HG02763 (cell line): Measurements from ENCODE around the gene TYW1.
"Not testable (repeated sequence)": the region's sequence is repeated elsewhere in the genome, so short reads cannot be mapped to it uniquely, and the experiment has no call there.

Experiments used
- ATAC-seq: cut with Tn5 transposase; IDR thresholded peaks from one replicate; pipeline ENCODE4 v1.9.1; 2021; ENCODE audit warnings: mild to moderate bottlenecking, moderate library complexity; ENCODE audit not compliant: unreplicated experiment

The TYW1 gene

DNA sequence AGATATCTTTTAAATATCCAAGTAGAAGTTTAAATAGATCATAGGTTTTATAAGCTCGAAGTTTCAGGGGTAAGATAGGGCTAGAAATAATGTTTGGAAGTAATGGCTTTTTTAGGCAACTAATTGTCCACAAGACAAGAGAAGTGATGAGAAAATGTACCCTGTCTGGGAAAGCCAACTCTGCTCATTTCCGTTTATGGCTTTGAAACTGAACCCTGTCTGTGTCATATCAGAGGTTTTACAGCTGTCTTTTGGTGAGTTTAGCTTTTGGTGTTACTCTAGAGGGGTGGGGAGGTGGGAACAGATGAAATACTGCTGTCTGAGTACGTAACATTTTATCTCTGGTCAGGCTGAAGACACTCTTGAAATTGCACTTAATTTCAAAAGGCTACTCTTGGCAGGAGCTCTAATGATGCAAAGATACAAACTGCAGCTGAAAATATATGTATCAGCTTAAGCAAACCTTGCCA is 189.1 kb downstream of the TYW1 start:
- ATAC-seq = peak; percentile 82

DNA sequence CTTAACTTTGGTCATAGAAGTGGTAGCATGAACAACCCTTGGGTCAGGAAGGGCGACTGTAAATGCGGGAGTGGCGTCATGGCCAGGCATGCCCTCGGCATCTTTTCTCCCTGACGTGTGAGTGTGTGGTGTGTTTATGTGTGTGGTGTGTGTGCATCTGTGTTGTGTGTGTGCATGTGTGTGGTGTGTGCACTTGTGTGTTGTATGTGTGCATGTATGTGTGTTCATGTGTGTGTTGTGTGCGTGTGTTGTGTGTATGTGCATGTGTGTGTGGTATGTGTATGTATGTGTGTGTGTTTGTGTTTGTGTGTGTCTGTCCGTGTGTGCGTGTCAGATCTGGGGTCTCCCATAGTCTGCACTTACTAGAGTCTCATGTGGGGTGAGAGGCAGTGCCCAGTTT is 192.5 kb downstream of the TYW1 start:
- not testable (repeated sequence) for ATAC-seq

DNA sequence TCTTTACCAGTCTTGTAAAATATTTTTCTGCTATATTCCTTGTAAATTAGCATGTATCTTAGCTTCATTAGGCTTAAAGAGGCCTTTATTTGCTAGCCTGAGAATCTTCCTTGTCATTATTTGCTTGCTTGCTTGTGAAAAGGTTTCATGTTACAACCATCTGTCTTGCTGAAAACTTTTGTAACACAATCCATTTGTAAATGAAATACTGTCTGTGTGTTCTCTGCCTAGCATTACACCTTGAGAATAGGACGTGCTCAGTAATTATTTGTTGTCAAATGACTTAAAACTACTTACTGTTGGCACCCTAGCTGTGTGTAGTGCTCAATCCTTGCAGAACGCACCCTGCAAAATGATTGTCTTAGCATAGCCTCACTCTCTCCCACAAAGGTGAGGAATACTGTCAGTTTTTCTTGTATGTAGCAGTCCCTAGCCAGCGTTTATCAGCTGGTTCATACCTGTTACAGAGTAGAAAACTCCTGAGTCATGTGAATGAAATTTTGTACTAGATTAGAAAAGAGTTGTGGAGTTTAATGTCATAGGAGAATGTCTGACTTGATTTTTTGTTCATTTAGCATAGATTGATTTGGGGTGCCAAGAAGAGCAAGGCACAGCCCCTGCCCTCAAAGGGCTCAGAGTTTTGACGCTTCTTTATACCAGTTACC is 193.3 kb downstream of the TYW1 start:
- ATAC-seq = not testable (repeated sequence)

DNA sequence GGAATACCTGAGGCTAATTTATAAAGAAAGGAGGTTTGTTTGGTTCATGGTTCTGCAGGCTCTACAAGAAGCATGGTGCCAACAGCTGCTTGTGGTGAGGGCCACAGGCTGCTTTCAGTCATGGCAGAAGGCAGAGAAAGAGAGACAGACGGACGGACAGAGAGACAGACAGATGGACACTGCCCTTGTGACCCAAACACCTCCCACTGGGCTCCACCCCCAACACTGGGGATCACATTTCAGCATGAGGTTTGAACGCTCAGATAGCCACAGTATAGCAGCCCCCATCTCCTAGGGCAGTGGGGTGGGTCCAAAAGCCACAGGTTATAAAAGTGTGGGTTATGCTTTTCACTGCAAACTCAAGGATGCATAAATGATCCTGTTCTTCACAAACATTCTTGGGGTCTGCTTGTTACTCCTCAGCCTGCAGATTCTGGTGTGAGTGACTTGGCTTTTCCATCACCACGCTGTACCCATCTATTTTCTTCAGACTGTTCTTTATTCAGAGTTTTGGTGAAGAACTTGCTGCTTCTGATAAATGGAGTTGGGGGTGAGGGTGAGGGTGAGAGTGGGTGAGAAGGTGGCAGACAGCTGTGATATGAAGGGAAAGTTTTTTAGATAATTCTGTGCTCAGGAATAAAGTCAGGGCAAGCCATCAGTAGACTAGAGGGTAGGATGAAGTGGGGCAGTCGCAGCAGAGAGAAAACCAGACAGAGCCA is 194.5 kb downstream of the TYW1 start:
- ATAC-seq = not testable (repeated sequence)

DNA sequence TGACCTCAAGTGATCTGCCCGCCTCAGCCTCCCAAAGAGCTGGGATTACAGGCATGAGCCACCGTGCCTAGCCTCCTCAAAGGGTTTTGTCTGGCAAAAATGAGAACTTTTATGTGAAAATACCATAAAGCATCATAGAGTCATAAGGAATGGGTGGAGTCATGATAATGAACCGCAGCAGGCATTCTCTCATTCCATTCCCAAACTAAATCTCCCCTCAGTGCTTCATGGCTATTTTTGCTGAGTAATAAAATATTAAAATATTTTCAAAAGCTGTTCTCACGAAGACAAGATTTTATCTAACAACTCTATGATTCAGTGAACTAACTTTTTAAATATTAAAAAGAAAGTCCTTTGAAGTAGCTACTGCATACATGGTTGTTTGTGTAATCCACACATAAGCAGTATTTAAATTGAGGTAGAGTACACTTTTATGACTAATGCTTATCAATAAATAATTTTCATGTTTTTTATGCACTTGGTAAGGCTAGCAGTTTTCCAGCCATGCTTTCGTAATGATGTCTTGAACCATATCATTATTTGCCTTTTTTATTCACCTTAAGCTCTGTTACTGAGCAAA is 195.6 kb downstream of the TYW1 start:
- not testable (repeated sequence) for ATAC-seq

DNA sequence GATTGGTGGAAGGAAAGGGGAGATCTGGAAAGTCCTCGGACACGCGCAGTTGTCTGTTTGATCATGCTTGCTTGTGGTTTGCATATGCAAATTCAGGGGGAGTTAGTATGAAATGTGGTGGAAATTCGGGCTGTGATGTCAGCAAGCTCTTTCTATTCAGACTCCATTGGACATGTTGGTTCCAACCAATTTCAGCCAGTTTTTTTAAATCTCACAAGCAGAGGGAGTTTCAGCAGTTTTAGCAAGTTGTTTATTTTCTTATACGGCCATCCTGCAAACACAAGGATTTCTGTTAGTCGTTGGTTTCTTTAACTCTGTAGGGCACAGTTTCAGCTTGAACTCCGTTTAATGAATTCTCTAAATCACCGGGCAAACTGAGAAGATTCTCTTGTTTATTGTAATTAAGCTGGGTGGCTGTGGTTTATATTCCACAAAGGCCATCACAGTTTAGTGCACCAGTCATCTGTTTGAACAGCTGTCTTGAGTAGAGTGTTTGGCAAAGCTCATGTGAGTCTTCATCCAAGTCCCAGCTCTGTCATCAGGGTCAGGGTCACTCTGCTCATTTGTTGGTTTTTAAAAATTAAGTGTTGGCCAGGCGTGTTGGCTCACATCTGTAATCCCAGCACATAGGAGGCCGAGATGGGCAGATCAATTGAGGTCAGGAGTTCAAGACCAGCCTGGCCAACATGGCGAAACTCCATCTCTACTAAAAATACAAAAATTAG is 196.4 kb downstream of the TYW1 start:
- ATAC-seq = not testable (repeated sequence)

DNA sequence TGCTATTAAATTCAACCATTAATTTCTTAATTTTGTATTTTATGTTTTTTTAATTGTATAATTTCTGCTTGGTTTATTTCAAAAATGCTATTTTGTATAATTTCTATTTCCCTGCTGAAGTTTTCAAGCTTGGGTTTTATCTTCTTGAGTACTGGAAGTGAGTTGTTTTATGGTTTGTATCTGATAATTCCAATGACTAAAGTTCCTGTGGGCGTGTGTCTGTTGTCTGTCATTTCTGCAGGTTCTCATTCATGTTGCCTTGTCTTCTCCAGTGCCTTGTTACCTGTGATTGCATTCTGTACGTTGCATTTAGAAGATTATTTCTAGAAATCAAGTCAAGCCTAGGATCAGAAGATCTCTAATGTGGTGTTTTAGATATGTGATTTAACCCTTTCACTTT is 199.5 kb downstream of the TYW1 start:
- not testable (repeated sequence) for ATAC-seq

DNA sequence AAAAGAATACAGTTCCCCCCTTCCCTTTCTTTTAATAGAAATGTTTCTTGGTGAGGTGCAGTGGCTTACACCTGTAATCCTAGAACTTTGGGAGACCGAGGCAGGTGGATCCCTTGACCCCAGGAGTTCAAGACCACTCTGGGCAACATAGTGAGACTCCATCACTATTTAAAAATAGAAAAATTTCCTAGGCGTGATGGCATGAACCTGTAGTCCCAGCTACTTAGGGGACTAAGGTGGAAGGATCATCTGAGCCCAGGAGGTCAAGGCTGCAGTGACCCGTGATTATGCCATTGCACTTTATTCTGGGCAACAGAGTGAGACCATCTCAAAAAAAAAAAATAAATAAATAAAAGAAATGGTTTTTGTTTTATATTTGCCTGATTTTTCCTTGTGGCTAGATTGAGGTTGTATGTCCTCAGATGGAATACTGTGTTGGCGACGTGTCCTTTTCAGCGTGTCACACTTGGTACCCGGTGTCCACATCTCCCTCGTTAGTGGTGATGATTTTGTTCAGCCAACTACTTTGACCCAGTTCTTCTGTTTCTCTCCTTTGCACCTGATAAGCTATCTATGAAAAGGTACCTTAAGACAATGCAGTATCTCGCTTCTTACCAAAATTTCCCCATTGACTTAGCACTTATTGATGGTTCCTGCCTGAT is 202.4 kb downstream of the TYW1 start:
- not testable (repeated sequence) for ATAC-seq

DNA sequence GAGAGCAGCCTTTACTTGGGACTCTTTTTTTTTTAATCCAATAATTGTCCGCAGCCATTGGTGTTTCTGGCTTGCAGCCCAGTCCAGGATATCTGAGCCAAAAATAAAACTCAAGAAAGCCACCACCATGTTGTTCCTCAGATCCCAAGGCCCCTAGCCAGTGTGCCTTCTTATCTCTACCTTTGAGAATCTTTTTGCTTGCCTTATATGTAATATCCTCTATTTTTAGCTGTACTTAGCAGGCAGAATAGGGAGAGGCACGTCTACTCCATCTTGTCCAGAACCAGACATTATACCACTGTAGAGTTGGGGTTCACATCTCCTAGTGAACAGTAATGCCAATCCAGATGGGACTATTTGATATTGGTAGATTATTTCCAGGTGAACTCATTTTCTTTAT is 209.1 kb downstream of the TYW1 start:
- not testable (repeated sequence) for ATAC-seq

DNA sequence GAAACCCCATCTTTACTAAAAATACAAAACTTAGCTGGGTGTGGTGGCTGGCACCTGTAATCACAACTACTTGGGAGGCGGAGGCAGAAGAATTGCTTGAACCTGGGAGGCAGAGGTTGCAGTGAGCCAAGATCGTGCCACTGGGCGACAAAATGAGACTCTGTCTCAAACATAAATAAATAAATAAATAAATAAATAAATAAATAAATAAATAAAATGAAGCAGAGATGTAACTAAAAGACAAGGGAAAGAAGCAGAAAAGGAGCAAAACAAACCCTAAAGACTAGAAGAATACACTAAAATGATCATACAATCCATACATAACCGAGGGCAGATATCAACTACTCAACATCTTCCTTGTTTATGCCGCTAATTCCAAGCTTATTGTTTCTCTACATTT is 209.8 kb downstream of the TYW1 start:
- no peak for ATAC-seq

DNA sequence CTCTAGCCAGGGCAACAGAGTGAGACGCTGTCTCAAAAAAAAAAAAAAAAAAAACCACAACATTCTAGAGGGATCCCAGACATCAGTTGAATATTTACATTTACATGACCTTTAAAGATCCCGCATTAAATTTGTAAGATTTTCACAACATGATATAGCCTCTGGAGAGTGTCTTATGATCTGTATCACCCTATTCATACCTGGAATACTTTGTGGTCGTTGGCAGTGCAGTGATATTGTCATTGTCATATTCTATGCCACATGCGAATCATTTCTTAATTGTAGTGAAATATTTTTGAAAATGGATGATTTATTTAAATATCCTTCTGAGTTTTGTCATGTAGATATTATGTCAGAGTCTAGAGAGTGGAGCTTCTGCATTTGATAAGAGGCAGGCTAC is 212.0 kb downstream of the TYW1 start:
- ATAC-seq = not testable (repeated sequence)

DNA sequence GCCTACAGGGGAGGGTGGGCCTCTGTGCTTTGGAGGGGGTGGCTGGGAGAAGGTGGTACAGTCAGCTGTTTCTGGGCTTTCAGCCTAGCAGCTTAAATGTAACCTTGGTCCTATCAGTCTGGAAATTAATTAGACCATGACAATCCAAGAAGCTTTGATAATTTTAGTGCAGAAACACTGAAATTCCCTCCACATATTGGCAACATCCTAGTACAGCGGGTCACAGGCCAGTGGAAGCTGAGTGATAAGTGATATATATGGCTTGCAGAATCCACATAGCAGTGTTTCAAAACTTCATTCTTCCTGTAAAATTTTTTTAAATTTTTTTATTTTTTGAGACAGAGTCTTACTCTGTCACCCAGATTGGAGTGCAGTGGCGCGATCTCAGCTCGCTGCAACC is 212.6 kb downstream of the TYW1 start:
- no peak for ATAC-seq

DNA sequence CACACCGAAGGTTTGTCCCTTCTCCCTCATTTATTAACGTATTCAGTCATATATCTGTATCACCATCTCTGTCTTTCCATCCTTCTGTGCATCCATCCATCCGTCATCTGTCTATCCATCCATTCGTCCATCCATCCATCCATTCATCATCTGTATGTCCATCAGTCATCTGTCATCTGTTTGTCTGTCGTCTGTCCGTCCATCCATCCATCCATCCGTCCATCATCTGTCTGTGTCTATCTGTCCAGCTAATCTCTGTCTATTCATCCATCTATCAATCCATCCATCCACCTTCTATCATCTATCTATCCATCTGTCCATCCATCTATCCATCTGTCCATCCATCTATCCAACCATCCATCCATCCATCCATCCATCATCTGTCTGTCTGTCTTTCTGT is 213.9 kb downstream of the TYW1 start:
- no peak for ATAC-seq

DNA sequence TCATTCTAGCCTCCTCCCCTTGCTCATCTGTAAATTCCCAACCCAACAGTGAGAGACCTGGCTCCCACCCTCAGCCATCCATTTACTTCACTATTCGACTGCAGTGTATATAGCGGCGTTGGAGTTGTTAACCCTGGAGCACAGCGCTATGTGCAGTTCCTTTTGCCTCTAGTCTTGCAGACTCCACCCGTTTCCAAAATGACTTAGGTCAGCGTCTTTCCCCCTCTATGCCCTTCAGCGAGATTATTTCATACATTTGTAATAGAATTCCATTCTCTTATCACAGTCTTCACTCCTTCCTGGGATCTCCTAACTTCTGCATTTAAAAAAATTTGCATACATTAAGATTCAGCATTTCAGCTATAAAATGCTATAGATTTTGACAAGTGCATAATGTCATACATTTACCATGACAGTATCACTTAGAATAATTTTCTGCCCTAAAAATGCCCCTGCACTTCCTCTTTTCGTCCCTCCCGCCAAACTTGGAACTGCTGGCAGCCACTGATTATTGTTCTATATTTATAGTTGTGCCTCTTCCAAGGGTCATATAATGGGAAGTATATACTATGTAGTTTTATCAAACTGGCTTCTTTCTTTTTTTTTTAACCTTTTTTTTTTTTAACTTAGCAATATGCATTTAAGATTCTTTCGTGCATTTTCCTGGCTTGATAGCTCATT is 215.2 kb downstream of the TYW1 start:
- not testable (repeated sequence) for ATAC-seq

DNA sequence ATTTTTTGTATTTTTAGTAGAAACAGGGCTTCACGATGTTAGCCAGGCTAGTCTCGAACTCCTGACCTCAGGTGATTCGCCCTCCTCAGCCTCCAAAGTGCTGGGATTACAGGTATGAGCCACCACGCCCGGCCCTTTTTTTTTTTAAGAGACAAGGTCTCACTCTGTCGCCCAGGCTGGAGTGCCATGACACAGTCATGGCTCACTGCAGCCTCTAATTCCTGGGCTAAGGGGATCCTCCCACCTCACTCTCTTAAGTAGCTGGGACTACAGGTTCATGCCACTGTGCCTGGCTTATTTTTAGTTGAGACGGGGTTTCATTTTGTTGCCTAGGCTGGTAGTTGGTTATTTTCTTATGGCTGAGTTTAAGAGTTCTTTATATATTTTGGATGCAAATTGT is 216.4 kb downstream of the TYW1 start:
- not testable (repeated sequence) for ATAC-seq

DNA sequence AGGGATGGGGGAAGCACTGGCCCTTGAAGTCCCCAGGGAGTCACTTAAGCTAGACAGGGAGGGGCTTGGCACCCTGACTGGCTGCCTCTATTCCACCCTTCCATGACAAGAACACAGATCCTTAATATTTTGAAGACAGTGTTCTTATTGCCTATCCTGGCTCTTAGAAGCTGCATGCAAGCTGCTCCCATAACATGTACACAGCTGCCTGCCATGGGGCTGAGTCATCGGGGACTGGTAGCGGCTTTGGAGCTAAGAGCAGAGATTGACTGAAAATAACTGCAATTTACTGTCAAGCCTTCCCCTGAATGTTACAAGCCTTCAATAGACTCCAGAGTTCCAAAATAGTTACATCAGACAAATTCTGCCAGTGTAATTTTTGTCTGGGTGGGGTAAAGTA is 226.9 kb downstream of the TYW1 start:
- ATAC-seq = not testable (repeated sequence)

DNA sequence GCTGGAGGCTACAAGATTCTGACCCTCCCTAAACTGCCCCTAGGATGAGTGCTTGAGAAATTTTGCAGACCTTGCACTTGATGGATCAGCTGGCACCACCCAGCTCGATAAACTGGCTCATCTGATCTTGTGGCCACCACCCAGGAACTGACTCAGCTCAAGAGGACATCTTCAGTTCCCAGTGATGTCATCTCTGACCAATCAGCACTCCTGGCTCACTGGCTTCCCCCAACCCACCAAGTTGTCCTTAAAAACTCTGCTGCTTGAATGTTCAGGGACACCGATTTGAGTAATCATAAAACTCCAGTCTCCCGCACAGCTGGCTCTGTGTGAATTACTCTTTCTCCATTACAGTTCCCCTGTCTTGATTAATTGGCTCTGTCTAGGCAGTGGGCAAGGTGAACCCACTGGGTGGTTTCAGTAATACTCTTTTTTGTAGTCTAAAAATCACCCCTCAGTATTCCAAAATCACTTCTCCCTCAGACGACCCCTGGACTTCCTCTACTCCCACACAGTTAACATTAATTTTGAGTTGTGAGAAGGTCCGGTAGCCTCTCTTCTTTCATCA is 229.8 kb downstream of the TYW1 start:
- ATAC-seq = not testable (repeated sequence)

DNA sequence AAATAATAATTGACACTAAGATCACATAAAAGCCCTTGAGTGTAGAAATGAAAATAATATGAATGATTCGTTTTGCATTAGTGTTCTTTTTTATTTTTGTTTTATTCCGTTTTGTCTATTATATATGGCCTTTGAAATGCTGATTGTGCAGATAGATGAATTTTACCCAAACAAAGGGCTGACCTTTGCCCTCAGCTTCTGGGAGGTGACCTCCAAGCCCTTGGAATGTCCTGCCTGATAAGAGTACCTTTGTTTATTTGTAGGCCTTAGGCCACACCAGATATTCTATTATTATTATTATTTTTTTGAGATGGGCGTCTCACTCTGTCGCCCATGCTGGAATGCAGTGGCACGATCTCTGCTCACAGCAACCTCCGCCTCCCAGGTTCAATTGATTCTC is 230.3 kb downstream of the TYW1 start:
- not testable (repeated sequence) for ATAC-seq

DNA sequence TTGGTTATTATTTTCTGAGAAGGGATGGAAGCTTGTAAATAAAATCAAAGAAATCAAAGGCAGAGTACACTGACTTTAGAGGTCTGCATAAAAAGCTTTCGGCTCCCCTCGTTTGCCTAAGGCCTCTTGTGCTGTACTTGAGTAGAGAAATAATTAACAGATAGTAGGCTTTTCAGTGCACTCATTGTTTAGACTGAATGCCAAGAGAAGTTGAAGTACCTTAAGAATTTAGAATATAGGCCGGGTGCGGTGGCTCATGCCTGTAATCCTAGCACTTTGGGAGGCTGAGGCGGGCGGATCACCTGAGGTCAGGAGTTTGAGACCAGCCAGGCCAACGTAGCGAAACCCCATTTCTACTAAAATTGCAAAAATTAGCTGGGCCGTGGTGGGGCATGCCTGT is 232.4 kb downstream of the TYW1 start:
- ATAC-seq = not testable (repeated sequence)

DNA sequence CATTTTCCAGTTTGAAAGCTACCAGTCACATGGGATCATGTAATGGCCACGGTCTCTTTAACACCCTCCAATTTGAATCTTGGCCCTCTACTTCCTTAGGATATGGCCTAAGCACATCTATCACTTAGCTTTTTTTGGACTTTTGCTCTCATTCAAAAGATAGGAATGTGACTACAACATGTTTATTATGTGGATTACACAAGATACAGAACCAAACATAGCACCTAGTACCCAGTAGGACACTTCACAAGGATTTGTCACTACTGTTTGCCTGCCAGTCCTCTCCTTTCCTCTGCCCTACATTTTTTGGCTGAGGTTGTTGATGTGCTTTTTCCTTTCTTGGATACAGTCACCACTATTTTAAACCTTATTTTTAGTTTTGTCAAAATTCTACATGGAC is 233.4 kb downstream of the TYW1 start:
- ATAC-seq = not testable (repeated sequence)
